CD4-positive, alpha-beta T cell (primary cell): ENCODE data around the gene PLXDC1. TPM values are rescaled to one million over a fixed set of nuclear protein-coding genes. Genes with fewer than 3 reads are reported as not detected.

ENCODE experiments used
- ATAC-seq: fragments of 200-7000 bp; cut with Tn5 transposase; one replicate; pipeline ENCODE4 v1.10.0; 2022; ENCODE audit warnings: mild to moderate bottlenecking; ENCODE audit not compliant: poor library complexity
- CTCF ChIA-PET: fragments of 350-600 bp; sonication (Branson Sonifier 250); formaldehyde crosslinking; loops from one replicate; lab custom pipeline; 2021; ENCODE audit warnings: antibody characterized with exemption, inconsistent platforms; lab: Charles Lee
- POLR2A ChIA-PET: fragments of 350-600 bp; sonication (Branson Sonifier 250); formaldehyde crosslinking; loops from one replicate; lab custom pipeline; 2021; ENCODE audit warnings: antibody characterized with exemption, inconsistent platforms; lab: Charles Lee
- DNase-seq, 14 experiments: peaks; one replicate each; pipeline ENCODE4 v3.0.0-alpha.2; 2013 to 2020; ENCODE audit warnings: mixed read lengths in 2 of 14
- H3K27ac ChIP-seq, 2 donors: one replicate each; pipeline versions ENCODE4 v1.5.1 to v1.7.0; 2013; ENCODE audit warnings: low read length in 2 of 2, low read depth in 1 of 2, mild to moderate bottlenecking in 1 of 2
- H3K27me3 ChIP-seq, 2 experiments: 1 replicate in 1 of 2; 2 replicates in 1 of 2; pipeline versions ENCODE4 v1.6.1 to v1.7.0; 2013; ENCODE audit warnings: low read length in 2 of 2, control low read depth in 1 of 2, mild to moderate bottlenecking in 1 of 2, moderate library complexity in 1 of 2; ENCODE audit not compliant: insufficient read depth in 2 of 2, control insufficient read depth in 1 of 2
- H3K36me3 ChIP-seq: one replicate; pipeline ENCODE4 v1.6.1; 2013; ENCODE audit warnings: low read length, control low read depth; ENCODE audit not compliant: insufficient read depth
- H3K4me1 ChIP-seq: one replicate; pipeline ENCODE4 v1.6.1; 2013; ENCODE audit warnings: low read length, control low read depth; ENCODE audit not compliant: insufficient read depth
- H3K4me3 ChIP-seq: one replicate; pipeline ENCODE4 v1.5.1; 2013; ENCODE audit warnings: mild to moderate bottlenecking, low read length, moderate library complexity
- H3K9me3 ChIP-seq, 2 experiments: 1 replicate in 1 of 2; 2 replicates in 1 of 2; pipeline versions ENCODE4 v1.6.1 to v1.7.0; 2013; ENCODE audit warnings: low read length in 2 of 2, mild to moderate bottlenecking in 2 of 2, control low read depth in 1 of 2, moderate library complexity in 1 of 2; ENCODE audit not compliant: control insufficient read depth in 1 of 2, insufficient read depth in 1 of 2
- H3K27ac Mint-ChIP-seq: one replicate; pipeline ENCODE4 v1.8.0; 2020; ENCODE audit warnings: mixed read lengths
- H3K27me3 Mint-ChIP-seq: one replicate; pipeline ENCODE4 v1.8.0; 2021; ENCODE audit warnings: mixed read lengths
- H3K36me3 Mint-ChIP-seq: one replicate; pipeline ENCODE4 v1.8.0; 2021; ENCODE audit warnings: low read depth, mixed read lengths
- H3K4me1 Mint-ChIP-seq: one replicate; pipeline ENCODE4 v1.8.0; 2021; ENCODE audit warnings: low read depth, mixed read lengths
- H3K4me3 Mint-ChIP-seq: one replicate; pipeline ENCODE4 v1.8.0; 2020; ENCODE audit warnings: mild to moderate bottlenecking, mixed read lengths
- H3K9me3 Mint-ChIP-seq: one replicate; pipeline ENCODE4 v1.8.0; 2020; ENCODE audit warnings: mixed read lengths
- intact Hi-C, 2 experiments: fragments of 100-400 bp; cut with DNase I in 1 of 2; cut with micrococcal nuclease in 1 of 2; formaldehyde crosslinking; loops; one replicate each; pipeline versions ENCODE4 v1.15.1 to v1.9.0; 2023 to 2025; cut with DNase I, micrococcal nuclease
- total RNA-seq, 174 experiments: library from RNA in 2 of 174; stranded (reverse) in 2 of 174; gene quantifications; one replicate each; pipeline ENCODE4 v1.2.3 and lab custom pipeline; 2021 to 2026
- TF ChIP-seq, protein P1 (sequence below): fragments of 200-600 bp; IDR thresholded peaks from one replicate; pipeline ENCODE4 v1.8.0; 2022; ENCODE audit warnings: antibody characterized with exemption, mild to moderate bottlenecking

Gene PLXDC1
- total RNA-seq, 2 experiments from 2014 or later = 66.7 to 67.6 TPM

GRCh38 chr17:39069114-39069756 is 82.2 kb downstream of the PLXDC1 start:
- peak; percentile 97 for ATAC-seq
- POLR2A ChIA-PET = interaction anchor here (0.9 to 1.0 kb wide), 2 partner anchors 24 to 84 kb away, joined by 3 to 4 read pairs; no protein-coding TSS in a partner anchor
- H3K27ac ChIP-seq = no peak overlapping the region
- TF ChIP-seq, protein P1, sequence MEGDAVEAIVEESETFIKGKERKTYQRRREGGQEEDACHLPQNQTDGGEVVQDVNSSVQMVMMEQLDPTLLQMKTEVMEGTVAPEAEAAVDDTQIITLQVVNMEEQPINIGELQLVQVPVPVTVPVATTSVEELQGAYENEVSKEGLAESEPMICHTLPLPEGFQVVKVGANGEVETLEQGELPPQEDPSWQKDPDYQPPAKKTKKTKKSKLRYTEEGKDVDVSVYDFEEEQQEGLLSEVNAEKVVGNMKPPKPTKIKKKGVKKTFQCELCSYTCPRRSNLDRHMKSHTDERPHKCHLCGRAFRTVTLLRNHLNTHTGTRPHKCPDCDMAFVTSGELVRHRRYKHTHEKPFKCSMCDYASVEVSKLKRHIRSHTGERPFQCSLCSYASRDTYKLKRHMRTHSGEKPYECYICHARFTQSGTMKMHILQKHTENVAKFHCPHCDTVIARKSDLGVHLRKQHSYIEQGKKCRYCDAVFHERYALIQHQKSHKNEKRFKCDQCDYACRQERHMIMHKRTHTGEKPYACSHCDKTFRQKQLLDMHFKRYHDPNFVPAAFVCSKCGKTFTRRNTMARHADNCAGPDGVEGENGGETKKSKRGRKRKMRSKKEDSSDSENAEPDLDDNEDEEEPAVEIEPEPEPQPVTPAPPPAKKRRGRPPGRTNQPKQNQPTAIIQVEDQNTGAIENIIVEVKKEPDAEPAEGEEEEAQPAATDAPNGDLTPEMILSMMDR = peak; percentile 72
- peak in 4 of 14 experiments; percentile 45 to 70 (median 66) for DNase-seq
- H3K4me3 Mint-ChIP-seq = no peak overlapping the region
- H3K4me1 ChIP-seq = peaks cover 7% of the 10 kb centered on the region
- no peak overlapping the region for H3K27ac Mint-ChIP-seq
- no peaks in the 10 kb centered on the region for H3K27me3 Mint-ChIP-seq
- no peaks in the 10 kb centered on the region for H3K9me3 ChIP-seq
- H3K36me3 ChIP-seq = peaks cover 3% of the 10 kb centered on the region
- H3K4me1 Mint-ChIP-seq = peaks cover 6% of the 10 kb centered on the region
- H3K4me3 ChIP-seq = no peak overlapping the region
- CTCF ChIA-PET = no interaction called here
- no peaks in the 10 kb centered on the region for H3K27me3 ChIP-seq
- intact Hi-C loops = loop anchor here (1.0 kb wide), 4 partner anchors 84 to 175 kb away; no protein-coding TSS in a partner anchor
- no peaks in the 10 kb centered on the region for H3K9me3 Mint-ChIP-seq
- H3K36me3 Mint-ChIP-seq = peaks cover 18% of the 10 kb centered on the region

- H3K27ac Mint-ChIP-seq = no peak overlapping the region
- Histone ChIP-seq H3K9me3 (no peaks in the 10 kb centered on the region), H3K27ac (no peak overlapping the region), H3K4me3 (no peak overlapping the region), H3K36me3 (no peaks in the 10 kb centered on the region), H3K27me3 (no peaks in the 10 kb centered on the region), H3K4me1 (peaks cover 7% of the 10 kb centered on the region)
- TF ChIP-seq, protein P1 = no peak
- peaks cover 20% of the 10 kb centered on the region for H3K4me1 Mint-ChIP-seq
- CTCF ChIA-PET = no interaction called here
- ATAC-seq (no peak), DNase-seq (no peak)
- intact Hi-C loops = no loop called here
- peaks cover 5% of the 10 kb centered on the region for H3K36me3 Mint-ChIP-seq
- H3K27me3 Mint-ChIP-seq = no peaks in the 10 kb centered on the region
- H3K9me3 Mint-ChIP-seq = no peaks in the 10 kb centered on the region
- POLR2A ChIA-PET = no interaction called here
- no peak overlapping the region for H3K4me3 Mint-ChIP-seq
Measured at GRCh38 chr17:39064819-39065218, 86.6 kb downstream of the PLXDC1 start.

DNA sequence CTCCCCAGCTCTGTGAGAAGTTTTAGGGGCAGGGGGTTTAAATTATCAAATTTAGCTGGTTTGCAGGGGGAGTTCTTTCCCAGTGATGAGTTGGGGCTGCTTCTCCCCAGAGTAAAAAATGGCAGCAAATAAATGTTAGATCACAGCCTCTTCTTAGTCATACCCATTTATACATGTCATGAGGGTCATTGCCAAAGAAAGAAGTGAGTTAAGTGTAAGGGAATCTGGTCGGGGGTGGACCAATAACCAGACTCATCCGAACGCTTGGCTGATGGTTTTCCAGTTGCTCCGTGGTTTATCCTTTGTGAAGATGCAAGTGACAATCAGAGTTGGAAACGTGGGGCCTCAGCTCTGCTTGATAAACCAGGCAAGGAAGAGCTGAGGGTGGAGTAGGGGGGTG is 87.1 kb downstream of the PLXDC1 start:
- peaks cover 4% of the 10 kb centered on the region for H3K4me1 ChIP-seq
- H3K4me3 ChIP-seq = no peak overlapping the region
- Mint-ChIP-seq H3K36me3 (peaks cover 2% of the 10 kb centered on the region), H3K4me1 (peaks cover 18% of the 10 kb centered on the region), H3K27me3 (no peaks in the 10 kb centered on the region), H3K27ac (no peak overlapping the region), H3K9me3 (no peaks in the 10 kb centered on the region), H3K4me3 (no peak overlapping the region)
- no peak for DNase-seq
- ChIA-PET CTCF (interaction anchor here (0.7 kb wide), 1 partner anchor 89 kb away, joined by 3 read pairs; no protein-coding TSS in a partner anchor), POLR2A (no interaction called here)
- no peaks in the 10 kb centered on the region for H3K27me3 ChIP-seq
- TF ChIP-seq, protein P1 = no peak
- no peaks in the 10 kb centered on the region for H3K9me3 ChIP-seq
- H3K36me3 ChIP-seq = no peaks in the 10 kb centered on the region
- no peak for ATAC-seq
- intact Hi-C loops = no loop called here
- no peak overlapping the region for H3K27ac ChIP-seq
